Erythroblast (primary cell): ENCODE results near the gene CLN5.

Experiments
- GATA1 ChIP-seq: IDR thresholded peaks from 2 replicates; pipeline ENCODE4 v1.6.1; 2011; ENCODE audit warnings: low read depth, mild to moderate bottlenecking, control low read depth, low read length, moderate library complexity
- POLR2A ChIP-seq: IDR thresholded peaks from 2 replicates; pipeline ENCODE4 v1.6.1; 2011; ENCODE audit warnings: mild to moderate bottlenecking, low read length

DNA sequence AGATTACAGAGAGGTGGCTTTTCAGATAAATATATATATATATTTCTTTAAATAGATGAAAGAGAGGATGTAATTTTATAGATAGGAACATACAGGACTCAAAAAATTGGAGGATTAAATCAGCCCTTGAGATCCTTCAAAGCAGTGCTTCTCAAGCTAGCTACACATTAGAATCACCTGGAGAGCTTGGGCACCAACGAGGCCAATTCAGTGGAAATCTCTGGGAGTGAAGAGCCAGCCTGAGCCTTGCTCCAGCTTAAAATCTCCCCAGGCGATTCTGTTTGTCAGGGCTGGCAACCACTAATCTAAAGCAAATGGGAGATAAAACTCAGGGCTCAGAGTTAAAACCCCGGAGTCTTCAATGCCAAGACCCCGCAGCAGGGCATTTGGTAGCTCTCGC, 15.0 kb upstream of the CLN5 start:
- TF ChIP-seq POLR2A (no peak), GATA1 (no peak)
